ENCODE results near the gene TMEM14B.
"Not testable (repeated sequence)": the region's sequence is repeated elsewhere in the genome, so short reads cannot be mapped to it uniquely, and the experiment has no call there.

The TMEM14B gene

GRCh38 chr6:10747251-10747972 is at the start of gene TMEM14B:
Gene TMEM14B (plus strand): TSS chr6:10747805. CDS start chr6:10749246, 1,441 bp downstream.
- Mint-ChIP-seq H3K27ac (peak within 1 kb of the TSS; percentile 81 to 90 (median 87)), H3K4me3 (peak within 1 kb of the TSS; percentile 96 to 98 (median 97)), H3K36me3 (ENCODE audit: low read depth) (peaks cover 11% of the 10 kb centered on the region), H3K4me1 (peaks cover 35% of the 10 kb centered on the region), H3K27me3 (ENCODE audit: low read depth) (peaks cover 10% of the 10 kb centered on the region), H3K9me3 (no peaks in the 10 kb centered on the region)
- no peak for TF ChIP-seq CTCF (IDR thresholded peaks at IDR 0.05; ENCODE audit: unreplicated experiment in 3 of 3)

- H3K4me3 Mint-ChIP-seq: no peak overlapping the region
- no peaks in the 10 kb centered on the region for H3K4me1 Mint-ChIP-seq
- H3K36me3 Mint-ChIP-seq (ENCODE audit: low read depth): peaks cover 3% of the 10 kb centered on the region
- H3K27ac Mint-ChIP-seq: no peak overlapping the region
- H3K9me3 Mint-ChIP-seq: no peaks in the 10 kb centered on the region
- no peaks in the 10 kb centered on the region for H3K27me3 Mint-ChIP-seq (ENCODE audit: low read depth)
- TF ChIP-seq CTCF (IDR thresholded peaks at IDR 0.05; ENCODE audit: unreplicated experiment in 3 of 3): no peak
Observed at GRCh38 chr6:10713962-10714361, 33.6 kb upstream of the TMEM14B start.

GRCh38 chr6:10719296-10719963 is 28.2 kb upstream of the TMEM14B start:
- no peak for TF ChIP-seq CTCF (IDR thresholded peaks at IDR 0.05; ENCODE audit: unreplicated experiment in 3 of 3)
- no peak overlapping the region for H3K27ac Mint-ChIP-seq
- no peak overlapping the region for H3K4me3 Mint-ChIP-seq
- H3K4me1 Mint-ChIP-seq: peaks cover 22% of the 10 kb centered on the region
- H3K9me3 Mint-ChIP-seq: no peaks in the 10 kb centered on the region
- H3K36me3 Mint-ChIP-seq (ENCODE audit: low read depth): peaks cover 4% of the 10 kb centered on the region
- H3K27me3 Mint-ChIP-seq (ENCODE audit: low read depth): no peaks in the 10 kb centered on the region

GRCh38 chr6:10719964-10720264 is 27.7 kb upstream of the TMEM14B start:
- H3K27ac Mint-ChIP-seq: no peak overlapping the region
- peaks cover 22% of the 10 kb centered on the region for H3K4me1 Mint-ChIP-seq
- no peak for TF ChIP-seq CTCF (IDR thresholded peaks at IDR 0.05; ENCODE audit: unreplicated experiment in 3 of 3)
- H3K27me3 Mint-ChIP-seq (ENCODE audit: low read depth): no peaks in the 10 kb centered on the region
- H3K9me3 Mint-ChIP-seq: no peaks in the 10 kb centered on the region
- peaks cover 4% of the 10 kb centered on the region for H3K36me3 Mint-ChIP-seq (ENCODE audit: low read depth)
- H3K4me3 Mint-ChIP-seq: no peak overlapping the region

- no peaks in the 10 kb centered on the region for H3K27me3 Mint-ChIP-seq (ENCODE audit: low read depth)
- H3K36me3 Mint-ChIP-seq (ENCODE audit: low read depth): peaks cover 6% of the 10 kb centered on the region
- no peaks in the 10 kb centered on the region for H3K9me3 Mint-ChIP-seq
- H3K4me1 Mint-ChIP-seq: peaks cover 25% of the 10 kb centered on the region
- TF ChIP-seq CTCF (IDR thresholded peaks at IDR 0.05; ENCODE audit: unreplicated experiment in 3 of 3): no peak
- no peak overlapping the region for H3K4me3 Mint-ChIP-seq
- H3K27ac Mint-ChIP-seq: no peak overlapping the region
Observed at GRCh38 chr6:10720265-10720959, 27.2 kb upstream of the TMEM14B start.

GRCh38 chr6:10720960-10721849 is 26.4 kb upstream of the TMEM14B start:
- Mint-ChIP-seq H3K4me3 (peak overlapping the region; percentile 96 to 98 (median 98)), H3K36me3 (ENCODE audit: low read depth) (peaks cover 12% of the 10 kb centered on the region), H3K4me1 (peaks cover 30% of the 10 kb centered on the region), H3K27ac (peak overlapping the region; percentile 99 to 100 (median 99))
- H3K27me3 Mint-ChIP-seq (ENCODE audit: low read depth); H3K9me3 Mint-ChIP-seq: not testable (repeated sequence)

All from nephron (organoid).